GM23338 (cell line): ENCODE data around the gene CAPG. TPM values are rescaled to one million over a fixed set of nuclear protein-coding genes. Genes with fewer than 3 reads are reported as not detected.

Experiments
- JUNB ChIP-seq: IDR thresholded peaks from one replicate; pipeline ENCODE4 v1.6.1; 2016; ENCODE audit warnings: antibody characterized with exemption; ENCODE audit not compliant: unreplicated experiment
- NANOG ChIP-seq: IDR thresholded peaks from 2 replicates; pipeline ENCODE4 v1.6.1; 2016; ENCODE audit warnings: antibody characterized with exemption, borderline replicate concordance
- REST ChIP-seq: IDR thresholded peaks from one replicate; pipeline ENCODE4 v1.6.1; 2018; ENCODE audit warnings: antibody characterized with exemption; ENCODE audit not compliant: unreplicated experiment
- ZNF114 ChIP-seq: fragments of 250-450 bp; sonication (Bioruptor Pico); IDR thresholded peaks from 2 replicates; pipeline ENCODE4 v1.5.0; 2020; ENCODE audit warnings: mild to moderate bottlenecking, moderate library complexity
- ZNF462 ChIP-seq: fragments of 250-450 bp; sonication (Bioruptor Pico); IDR thresholded peaks from 2 replicates; pipeline ENCODE4 v1.5.0; 2020; ENCODE audit warnings: mild to moderate bottlenecking, moderate library complexity
- polyA plus RNA-seq: library from polyadenylated mRNA; unstranded; fragments of >200 nt; fragmentation: Nextera tagmentation; extraction: Ambion mirVana; gene quantifications from 2 replicates; pipeline ENCODE4 v1.2.1, GENCODE V29; 2016
- total RNA-seq: library from RNA; depleted of rRNA; stranded (reverse); fragments of >200 nt; shearing (Covaris generic); gene quantifications from 2 replicates; pipeline ENCODE4 v1.2.3, GENCODE V29; 2014

The CAPG gene
- total and polyA plus RNA-seq, 2 experiments from 2014 or later = 88.7 to 104 TPM

DNA sequence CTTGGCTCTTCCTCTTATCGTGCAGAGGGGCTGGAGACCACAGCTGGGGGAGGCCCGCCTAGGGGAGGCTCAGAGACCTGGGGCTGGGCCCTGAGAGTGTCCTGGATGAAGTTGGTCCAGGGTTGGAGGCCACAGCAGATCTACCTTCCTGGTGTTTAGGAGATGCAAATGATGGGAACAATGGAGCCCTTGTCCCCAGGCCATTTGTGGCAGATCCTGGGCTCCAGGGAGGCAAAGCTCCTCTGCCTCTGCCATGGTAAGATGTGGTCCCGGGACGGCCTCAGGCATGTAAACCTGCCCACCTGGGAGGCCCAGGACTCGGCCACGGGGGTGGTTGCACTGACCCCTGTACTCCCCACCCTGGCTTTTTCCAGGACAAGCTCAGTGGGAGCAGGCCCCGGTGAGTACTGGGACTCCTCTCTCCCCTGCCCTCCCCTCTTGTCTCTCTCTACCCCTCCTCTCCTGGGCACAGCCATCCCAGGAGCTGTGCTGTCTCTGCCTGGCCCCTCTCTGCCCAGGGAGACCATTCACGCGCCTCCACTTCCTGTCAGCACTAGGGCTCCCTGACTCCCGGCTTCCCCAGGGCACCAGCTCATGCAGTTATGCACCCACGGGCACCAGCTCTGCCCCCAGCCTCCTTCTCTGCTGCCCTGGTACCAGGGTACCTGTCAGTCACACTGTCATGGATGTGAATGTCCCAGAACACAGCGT lies 19.2 kb upstream of the CAPG start (continued):
- TF ChIP-seq ZNF462 (CRISPR knock-in tag) (no peak), ZNF114 (no peak), NANOG (no peak), REST (no peak), JUNB (no peak)
